Measurements from ENCODE around the gene TLL1. TPM values are rescaled to one million over a fixed set of nuclear protein-coding genes. Genes with fewer than 3 reads are reported as not detected.

TLL1 gene
- total RNA-seq, 1 experiment from 2014 or later = not detected

DNA sequence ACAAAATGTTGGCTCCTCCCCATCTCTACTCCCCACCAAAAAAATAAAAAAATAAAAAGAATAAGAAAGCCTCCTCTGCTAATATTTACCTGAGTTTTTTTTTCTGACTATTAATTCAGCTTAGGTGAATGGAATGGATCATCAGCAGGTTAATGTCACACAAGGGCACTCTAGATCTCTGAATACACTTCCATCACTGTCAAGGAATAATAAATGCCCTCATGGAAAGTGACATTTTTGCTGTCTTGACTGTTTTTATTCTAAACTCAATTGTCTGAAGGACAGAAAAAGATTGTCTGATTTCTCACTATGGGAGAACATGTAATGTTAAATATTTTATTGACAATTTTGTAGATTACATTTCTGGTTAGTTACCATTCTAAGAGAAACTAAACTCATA lies 30.4 kb upstream of the TLL1 start:
- Histone ChIP-seq H2AFZ (ENCODE audit: low read length) (no peak overlapping the region), H2AK5ac (ENCODE audit: insufficient read length, low read length) (no peak overlapping the region), H3K23ac (ENCODE audit: insufficient read length, low read depth, low read length) (no peak overlapping the region), H4K5ac (ENCODE audit: insufficient read length, low read depth, low read length) (no peak overlapping the region), H3K14ac (ENCODE audit: insufficient read depth, low read length) (no peak overlapping the region), H3K18ac (ENCODE audit: insufficient read length, low read depth, low read length) (no peak overlapping the region), H2BK15ac (ENCODE audit: low read depth, low read length) (no peak overlapping the region), H2BK20ac (ENCODE audit: low read depth, low read length, poor library complexity, severe bottlenecking) (no peak overlapping the region), H3K27ac (ENCODE audit: insufficient read length, low read depth, low read length) (no peak overlapping the region), H2BK12ac (ENCODE audit: insufficient read length, low read depth, low read length) (no peak overlapping the region), H3K79me2 (ENCODE audit: insufficient read depth, low read length) (no peaks in the 10 kb centered on the region), H3K9me3 (ENCODE audit: control insufficient read depth, low read depth, low read length) (no peaks in the 10 kb centered on the region), H3K56ac (ENCODE audit: insufficient read length, low read depth, low read length) (no peak overlapping the region), H4K8ac (replicated peaks; ENCODE audit: insufficient read length, low read depth, low read length) (no peak overlapping the region), H3K4me1 (ENCODE audit: insufficient read depth, low read length) (no peaks in the 10 kb centered on the region), H2BK5ac (ENCODE audit: insufficient read length, low read length) (no peak overlapping the region), H4K20me1 (ENCODE audit: control insufficient read depth, insufficient read depth, insufficient read length) (no peaks in the 10 kb centered on the region), H3K4ac (ENCODE audit: low read depth, low read length) (no peak overlapping the region), H3T11ph (ENCODE audit: low read length) (no peak overlapping the region), H4K91ac (ENCODE audit: insufficient read length, low read depth, low read length) (no peak overlapping the region), H2BK120ac (ENCODE audit: low read depth, low read length, poor library complexity, severe bottlenecking) (no peak overlapping the region), H3K4me2 (ENCODE audit: insufficient read depth, insufficient read length, low read length) (no peak overlapping the region), H3K23me2 (ENCODE audit: insufficient read length, low read depth, low read length, poor library complexity, severe bottlenecking) (no peaks in the 10 kb centered on the region), H3K27me3 (ENCODE audit: insufficient read depth, low read length) (no peaks in the 10 kb centered on the region), H3K9ac (ENCODE audit: extremely low read depth, insufficient read length, low read length) (no peak overlapping the region), H3K79me1 (ENCODE audit: insufficient read depth, low read depth, low read length, poor library complexity, severe bottlenecking) (no peaks in the 10 kb centered on the region)
- TF ChIP-seq, protein P1, sequence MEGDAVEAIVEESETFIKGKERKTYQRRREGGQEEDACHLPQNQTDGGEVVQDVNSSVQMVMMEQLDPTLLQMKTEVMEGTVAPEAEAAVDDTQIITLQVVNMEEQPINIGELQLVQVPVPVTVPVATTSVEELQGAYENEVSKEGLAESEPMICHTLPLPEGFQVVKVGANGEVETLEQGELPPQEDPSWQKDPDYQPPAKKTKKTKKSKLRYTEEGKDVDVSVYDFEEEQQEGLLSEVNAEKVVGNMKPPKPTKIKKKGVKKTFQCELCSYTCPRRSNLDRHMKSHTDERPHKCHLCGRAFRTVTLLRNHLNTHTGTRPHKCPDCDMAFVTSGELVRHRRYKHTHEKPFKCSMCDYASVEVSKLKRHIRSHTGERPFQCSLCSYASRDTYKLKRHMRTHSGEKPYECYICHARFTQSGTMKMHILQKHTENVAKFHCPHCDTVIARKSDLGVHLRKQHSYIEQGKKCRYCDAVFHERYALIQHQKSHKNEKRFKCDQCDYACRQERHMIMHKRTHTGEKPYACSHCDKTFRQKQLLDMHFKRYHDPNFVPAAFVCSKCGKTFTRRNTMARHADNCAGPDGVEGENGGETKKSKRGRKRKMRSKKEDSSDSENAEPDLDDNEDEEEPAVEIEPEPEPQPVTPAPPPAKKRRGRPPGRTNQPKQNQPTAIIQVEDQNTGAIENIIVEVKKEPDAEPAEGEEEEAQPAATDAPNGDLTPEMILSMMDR (conservative IDR thresholded peaks at IDR 0.05) = no peak
- H3K4me3 Mint-ChIP-seq = no peak overlapping the region
- H3K27ac Mint-ChIP-seq = no peak overlapping the region
- no peaks in the 10 kb centered on the region for H3K27me3 Mint-ChIP-seq (ENCODE audit: low read depth)
- DNase-seq = no peak
- no peaks in the 10 kb centered on the region for H3K9me3 Mint-ChIP-seq
- H3K36me3 Mint-ChIP-seq (ENCODE audit: insufficient read depth in 1 of 3, low read depth in 3 of 3) = no peaks in the 10 kb centered on the region
- H3K4me1 Mint-ChIP-seq = 0 out of 4 replicates have a peak, but pooled peaks cover 0 to 4% of the 10 kb centered on the region in 2 experiments
